Heart right ventricle (tissue), 16 donors: ENCODE measurements around the gene LRRC59. TPM values are rescaled to one million over a fixed set of nuclear protein-coding genes. Genes with fewer than 3 reads are reported as not detected.

Experiments used
- ATAC-seq, 8 donors: fragments of 200-7000 bp; cut with Tn5 transposase; one replicate each; pipeline ENCODE4 v1.9.1; 2020; ENCODE audit warnings: mild to moderate bottlenecking in 8 of 8, moderate library complexity in 8 of 8, moderate number of reproducible peaks in 1 of 8
- DNase-seq, 2 donors: peaks; one replicate each; pipeline ENCODE4 v3.0.0-alpha.2; 2020
- H3K27ac ChIP-seq, 10 donors: fragments of 200-600 bp; sonication (generic) in 2 of 10; one replicate each; pipeline versions ENCODE4 v1.5.0 to v1.8.0; 2020 to 2022; ENCODE audit warnings: mild to moderate bottlenecking in 3 of 10
- H3K27me3 ChIP-seq, 7 donors: fragments of 200-600 bp; one replicate each; pipeline ENCODE4 v1.8.0; 2021 to 2022; ENCODE audit warnings: mild to moderate bottlenecking in 2 of 7
- H3K36me3 ChIP-seq, 9 donors: fragments of 200-600 bp; sonication (generic) in 1 of 9; one replicate each; pipeline versions ENCODE4 v1.5.0 to v1.8.0; 2020 to 2022; ENCODE audit warnings: mild to moderate bottlenecking in 2 of 9
- H3K4me1 ChIP-seq, 9 donors: fragments of 200-600 bp; sonication (generic) in 1 of 9; one replicate each; pipeline versions ENCODE4 v1.5.0 to v1.8.0; 2020 to 2022; ENCODE audit warnings: mild to moderate bottlenecking in 4 of 9
- H3K4me3 ChIP-seq, 10 donors: fragments of 200-600 bp; sonication (generic) in 2 of 10; one replicate each; pipeline versions ENCODE4 v1.5.0 to v1.8.0; 2020 to 2022; ENCODE audit warnings: mild to moderate bottlenecking in 7 of 10, moderate library complexity in 2 of 10
- H3K9me3 ChIP-seq, 11 donors: fragments of 200-600 bp in 10 of 11; sonication (generic) in 2 of 11; one replicate each; pipeline versions ENCODE4 v1.5.0 to v1.8.0; 2013 to 2022; ENCODE audit warnings: mild to moderate bottlenecking in 2 of 11, control low read depth in 1 of 11, moderate library complexity in 1 of 11
- WGBS, 2 donors: extraction: QIAGEN DNeasy Blood & Tissue Kit; methylation state at CpG; one replicate each; pipeline ENCODE4 v1.1.7; 2013; ENCODE audit warnings: inconsistent platforms in 1 of 2; 5-methylcytosine and 5-hydroxymethylcytosine counted together
- intact Hi-C, 10 donors: fragments of 100-400 bp; cut with DNase I; formaldehyde crosslinking; loops; one replicate each; pipeline versions ENCODE4 v1.11.1 to v1.14.2; 2022
- polyA plus RNA-seq, 2 donors: library from polyadenylated mRNA; stranded (reverse); fragments of 200-250 nt; gene quantifications; one replicate each; pipeline ENCODE4 v1.2.3, GENCODE V29; 2013
- total RNA-seq, 10 donors: library from RNA; stranded (reverse); fragmentation: NEBNext Ultra II Directional in 3 of 10; extraction: Animal tissue kit (Norgen Biotek cat#: 25700) in 3 of 10; gene quantifications; one replicate each; pipeline versions ENCODE4 v1.2.1 to v1.2.4, GENCODE V29; 2021 to 2023
- TF ChIP-seq, protein P1 (sequence below), 9 donors: fragments of 200-600 bp; sonication (generic) in 2 of 9; IDR thresholded peaks; one replicate each; pipeline versions ENCODE4 v1.5.0 to v1.8.0; 2021 to 2022; ENCODE audit warnings: antibody characterized with exemption in 9 of 9, mild to moderate bottlenecking in 5 of 9, moderate library complexity in 1 of 9
- donor health status: Arrhythmogenic right ventricular cardiomyopathy.
- donor health status: ischemic (EF 13 %, LVEDD 7.1; RV severe dilation, severe dysfunction).
- donor health status: healthy with polysubstance abuse.
- donor health status: DM: no; HTN: yes; CAD: no.
- donor health status: DM: no; HTN: no; CAD: no.
- donor health status: ischemic (EF 25% LVEDD 6.9; RV normal size, moderate dysfunction).
- donor health status: ischemic (EF 25% LVEDD 5.7; RV mildly dilated, moderate dysfunction).
- donor health status: healthy.
- donor health status: DM: yes; HTN: yes; CAD: no.
- donor health status: Ischemic cardiomyopathy.
- donor health status: ischemic (EF 35%, LVEDD 5.7; RV mildly dilated, moderate dysfunction).
- donor health status: nonischemic (EF 11% LVEDD 7.7; RV severe dilation, severe dysfunction).
- donor health status: DM: yes; HTN: yes; CAD: no.
- donor health status: PGD.
- donor health status: ischemic (EF 29% LVEDD 5.4; RV normal size, mild dysfunction).
- donor health status: nonischemic (EF 23%, LVEDD 6.1; RV moderate dilation, normal function).

Gene LRRC59
- total and polyA plus RNA-seq, 12 donors = 11.4 to 83.1 (median 24.7) TPM

DNA sequence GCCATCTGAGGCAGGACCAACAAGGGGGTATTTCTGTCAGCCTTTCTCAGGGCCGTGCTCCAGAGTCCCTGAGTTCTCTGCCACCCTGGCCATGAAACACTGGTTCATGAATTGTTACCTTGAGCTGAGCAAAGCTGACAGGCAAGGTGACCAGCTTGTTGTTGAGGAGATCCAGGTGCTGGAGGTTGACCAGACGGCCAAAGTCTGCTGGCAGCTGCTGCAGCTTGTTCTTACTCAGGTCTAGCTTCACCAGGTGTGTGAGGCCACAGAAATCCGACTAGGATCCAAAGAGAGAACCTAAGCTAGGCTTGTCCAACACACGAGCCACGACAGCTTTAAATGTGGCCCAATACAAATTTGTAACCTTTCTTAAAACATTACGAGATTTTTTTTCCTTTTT is 4.7 kb downstream of the LRRC59 start:
- Histone ChIP-seq H3K4me1 (peaks cover 2 to 28% (median 19%) of the 10 kb centered on the region in 9 donors), H3K4me3 (no peak overlapping the region), H3K27me3 (no peaks in the 10 kb centered on the region), H3K27ac (no peak overlapping the region), H3K9me3 (no peaks in the 10 kb centered on the region), H3K36me3 (peaks cover 0 to 78% (median 64%) of the 10 kb centered on the region in 9 donors)
- TF ChIP-seq, protein P1, sequence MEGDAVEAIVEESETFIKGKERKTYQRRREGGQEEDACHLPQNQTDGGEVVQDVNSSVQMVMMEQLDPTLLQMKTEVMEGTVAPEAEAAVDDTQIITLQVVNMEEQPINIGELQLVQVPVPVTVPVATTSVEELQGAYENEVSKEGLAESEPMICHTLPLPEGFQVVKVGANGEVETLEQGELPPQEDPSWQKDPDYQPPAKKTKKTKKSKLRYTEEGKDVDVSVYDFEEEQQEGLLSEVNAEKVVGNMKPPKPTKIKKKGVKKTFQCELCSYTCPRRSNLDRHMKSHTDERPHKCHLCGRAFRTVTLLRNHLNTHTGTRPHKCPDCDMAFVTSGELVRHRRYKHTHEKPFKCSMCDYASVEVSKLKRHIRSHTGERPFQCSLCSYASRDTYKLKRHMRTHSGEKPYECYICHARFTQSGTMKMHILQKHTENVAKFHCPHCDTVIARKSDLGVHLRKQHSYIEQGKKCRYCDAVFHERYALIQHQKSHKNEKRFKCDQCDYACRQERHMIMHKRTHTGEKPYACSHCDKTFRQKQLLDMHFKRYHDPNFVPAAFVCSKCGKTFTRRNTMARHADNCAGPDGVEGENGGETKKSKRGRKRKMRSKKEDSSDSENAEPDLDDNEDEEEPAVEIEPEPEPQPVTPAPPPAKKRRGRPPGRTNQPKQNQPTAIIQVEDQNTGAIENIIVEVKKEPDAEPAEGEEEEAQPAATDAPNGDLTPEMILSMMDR (IDR thresholded peaks at IDR 0.05) = no peak
- no peak for ATAC-seq
- 91 to 92% methylated on average over 6 of the region's 6 CpGs for WGBS, 2 donors
- intact Hi-C loops = no loop called here
- no peak for DNase-seq

DNA sequence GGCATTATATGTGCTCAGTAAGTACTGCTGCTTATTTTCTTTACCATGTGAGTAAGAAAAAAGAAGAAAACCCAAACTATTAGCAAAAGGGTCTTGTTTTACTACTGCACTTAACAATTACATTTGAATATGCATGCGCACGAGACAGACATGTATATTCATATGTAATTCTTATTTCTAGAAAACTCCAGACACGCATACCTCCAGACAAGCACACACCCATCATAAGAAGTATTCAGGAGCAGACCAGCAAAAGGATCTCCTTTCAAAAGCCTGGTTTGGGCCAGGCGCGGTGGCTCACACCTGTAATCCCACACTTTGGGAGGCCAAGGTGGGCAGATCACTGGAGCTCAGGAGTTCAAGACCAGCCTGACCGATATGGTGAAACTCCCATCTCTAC is 7.8 kb downstream of the LRRC59 start:
- H3K9me3 ChIP-seq = no peaks in the 10 kb centered on the region
- H3K27me3 ChIP-seq = no peaks in the 10 kb centered on the region
- DNase-seq = no peak
- intact Hi-C loops = no loop called here
- H3K4me1 ChIP-seq = peaks cover 0 to 3% (median 0%) of the 10 kb centered on the region in 9 donors
- no peak for ATAC-seq
- peaks cover 4 to 100% (median 92%) of the 10 kb centered on the region in 9 donors for H3K36me3 ChIP-seq
- TF ChIP-seq, protein P1 (IDR thresholded peaks at IDR 0.05) = no peak
- no peak overlapping the region for H3K4me3 ChIP-seq
- no peak overlapping the region for H3K27ac ChIP-seq
- WGBS, 2 donors = 98% methylated on average over 6 of the region's 6 CpGs

DNA sequence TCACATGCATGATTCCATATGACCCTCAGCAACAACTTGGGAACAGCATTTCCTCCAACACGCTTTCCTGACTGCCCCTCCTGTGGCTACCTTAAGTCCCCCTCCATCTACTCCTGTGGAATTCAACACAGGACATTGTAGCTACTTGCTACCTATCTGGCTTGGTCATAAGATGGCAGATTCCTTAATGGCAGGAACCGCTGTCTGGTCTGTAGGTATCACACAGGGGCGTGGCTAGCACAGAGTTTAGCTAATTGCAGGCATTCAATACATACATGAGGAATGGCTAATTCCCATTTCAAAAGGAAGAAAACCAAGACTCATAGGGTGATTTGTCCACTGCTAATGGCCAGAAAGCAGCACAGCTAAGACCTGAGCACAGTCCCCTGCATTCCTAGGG is 8.6 kb downstream of the LRRC59 start:
- no peak overlapping the region for H3K27ac ChIP-seq
- peaks cover 4 to 100% (median 92%) of the 10 kb centered on the region in 9 donors for H3K36me3 ChIP-seq
- no peak overlapping the region for H3K4me3 ChIP-seq
- no peaks in the 10 kb centered on the region for H3K9me3 ChIP-seq
- intact Hi-C loops = no loop called here
- TF ChIP-seq, protein P1 (IDR thresholded peaks at IDR 0.05) = no peak
- DNase-seq (no peak), ATAC-seq (no peak)
- no peaks in the 10 kb centered on the region for H3K27me3 ChIP-seq
- WGBS, 2 donors = 96 to 97% methylated on average over 3 of the region's 3 CpGs
- H3K4me1 ChIP-seq = no peaks in the 10 kb centered on the region

DNA sequence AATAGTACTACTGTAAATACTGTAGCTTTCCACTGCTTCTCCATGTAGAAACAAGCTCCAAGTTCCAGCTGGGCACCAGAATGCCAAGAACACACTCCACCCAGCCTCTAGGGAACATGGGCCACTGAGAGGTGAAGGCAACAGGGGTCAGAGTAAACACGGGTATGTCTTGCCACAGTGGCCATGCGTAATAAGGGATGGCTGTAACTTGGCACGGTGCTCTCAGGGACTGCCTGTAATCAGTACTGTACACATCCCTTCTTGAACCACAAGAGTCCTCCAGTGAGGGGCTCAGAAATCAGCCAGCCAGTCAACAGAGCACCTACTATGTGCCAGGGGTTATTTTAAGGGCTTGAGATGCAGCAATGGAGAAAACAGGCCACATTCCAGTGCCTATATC is 10.8 kb downstream of the LRRC59 start:
- DNase-seq (no peak), ATAC-seq (no peak)
- Histone ChIP-seq H3K4me1 (peaks cover 0 to 7% (median 0%) of the 10 kb centered on the region in 9 donors), H3K27me3 (no peaks in the 10 kb centered on the region), H3K9me3 (no peaks in the 10 kb centered on the region), H3K27ac (no peak overlapping the region), H3K36me3 (peaks cover 4 to 100% (median 90%) of the 10 kb centered on the region in 9 donors), H3K4me3 (no peak overlapping the region)
- intact Hi-C loops = no loop called here
- TF ChIP-seq, protein P1 (IDR thresholded peaks at IDR 0.05) = no peak
- WGBS, 2 donors = 72 to 80% methylated on average over 3 of the region's 3 CpGs
